Measurements from ENCODE around the gene DGKD.

The DGKD gene

DNA sequence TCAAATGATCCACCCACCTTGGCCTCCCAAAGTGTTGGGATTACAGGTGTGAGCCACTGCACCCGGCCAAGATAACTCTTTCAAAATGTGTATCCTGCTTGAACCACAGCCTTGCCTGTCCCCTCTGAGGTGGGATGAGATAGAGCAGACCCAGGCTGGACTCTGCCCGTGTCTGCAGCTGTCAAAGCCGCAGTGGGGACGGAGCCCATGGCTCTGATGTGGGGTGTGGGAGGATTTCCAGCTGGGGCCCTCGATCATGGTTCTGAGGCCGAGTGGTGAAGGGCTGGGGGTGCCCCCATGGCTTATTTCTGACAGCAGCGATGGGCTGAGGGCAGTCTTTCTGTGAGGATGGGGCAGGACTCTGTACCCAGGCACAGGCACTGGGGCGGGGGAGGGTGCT lies 104.5 kb downstream of the DGKD start:
- TF ChIP-seq, protein P1, sequence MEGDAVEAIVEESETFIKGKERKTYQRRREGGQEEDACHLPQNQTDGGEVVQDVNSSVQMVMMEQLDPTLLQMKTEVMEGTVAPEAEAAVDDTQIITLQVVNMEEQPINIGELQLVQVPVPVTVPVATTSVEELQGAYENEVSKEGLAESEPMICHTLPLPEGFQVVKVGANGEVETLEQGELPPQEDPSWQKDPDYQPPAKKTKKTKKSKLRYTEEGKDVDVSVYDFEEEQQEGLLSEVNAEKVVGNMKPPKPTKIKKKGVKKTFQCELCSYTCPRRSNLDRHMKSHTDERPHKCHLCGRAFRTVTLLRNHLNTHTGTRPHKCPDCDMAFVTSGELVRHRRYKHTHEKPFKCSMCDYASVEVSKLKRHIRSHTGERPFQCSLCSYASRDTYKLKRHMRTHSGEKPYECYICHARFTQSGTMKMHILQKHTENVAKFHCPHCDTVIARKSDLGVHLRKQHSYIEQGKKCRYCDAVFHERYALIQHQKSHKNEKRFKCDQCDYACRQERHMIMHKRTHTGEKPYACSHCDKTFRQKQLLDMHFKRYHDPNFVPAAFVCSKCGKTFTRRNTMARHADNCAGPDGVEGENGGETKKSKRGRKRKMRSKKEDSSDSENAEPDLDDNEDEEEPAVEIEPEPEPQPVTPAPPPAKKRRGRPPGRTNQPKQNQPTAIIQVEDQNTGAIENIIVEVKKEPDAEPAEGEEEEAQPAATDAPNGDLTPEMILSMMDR (IDR thresholded peaks at IDR 0.05; ENCODE audit: borderline replicate concordance, insufficient read depth, low read depth, low read length) = no peak
- no peak overlapping the region for H3K4me3 ChIP-seq (ENCODE audit: low read depth, low read length)

GRCh38 chr2:233459426-233459825 lies 105.1 kb downstream of the DGKD start:
- TF ChIP-seq, protein P1 (IDR thresholded peaks at IDR 0.05; ENCODE audit: borderline replicate concordance, insufficient read depth, low read depth, low read length) = no peak

DNA sequence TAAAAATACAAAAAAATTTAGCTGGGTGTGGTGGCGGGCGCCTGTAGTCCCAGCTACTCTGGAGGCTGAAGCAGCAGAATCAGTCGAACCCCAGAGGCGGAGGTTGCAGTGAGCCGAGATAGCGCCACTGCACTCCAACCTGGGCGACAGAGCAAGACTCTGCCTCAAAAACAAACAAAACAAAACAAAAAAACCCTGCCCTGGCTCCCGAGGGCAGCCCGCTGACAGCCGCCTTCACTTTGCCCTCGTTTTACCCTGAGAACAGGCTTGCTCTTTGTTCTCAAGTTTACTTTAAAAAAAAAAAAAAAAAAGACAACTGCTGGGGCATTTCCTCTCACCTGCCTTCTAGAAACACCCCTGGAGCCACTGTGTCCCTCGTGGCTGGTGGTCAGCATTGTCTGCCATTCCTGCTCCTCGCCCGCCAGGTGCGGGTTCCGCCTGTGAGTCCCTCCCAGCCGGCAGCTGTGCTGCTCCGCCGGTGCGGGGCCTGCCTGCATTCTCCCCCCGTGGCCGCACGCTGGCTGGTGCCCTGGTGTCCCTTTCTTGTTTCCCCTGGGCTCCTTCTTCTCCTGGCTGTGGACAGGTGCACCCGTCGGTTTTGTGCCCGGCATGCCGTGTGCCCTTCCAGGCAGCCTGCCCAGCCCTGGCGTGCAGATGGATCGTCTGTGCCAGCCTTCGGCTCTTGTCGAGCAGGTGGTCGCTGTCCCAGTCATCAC lies 106.6 kb downstream of the DGKD start:
- TF ChIP-seq, protein P1 (IDR thresholded peaks at IDR 0.05; ENCODE audit: borderline replicate concordance, insufficient read depth, low read depth, low read length) = no peak
- no peak overlapping the region for H3K4me3 ChIP-seq (ENCODE audit: low read depth, low read length)

More at GRCh38 chr2:233459426-233459825, 105.1 kb downstream of the DGKD start:
- H3K4me3 ChIP-seq (ENCODE audit: low read depth, low read length) = no peak overlapping the region

GRCh38 chr2:233461481-233461891 lies 107.2 kb downstream of the DGKD start:
- TF ChIP-seq, protein P1 (IDR thresholded peaks at IDR 0.05; ENCODE audit: borderline replicate concordance, insufficient read depth, low read depth, low read length) = no peak
- no peak overlapping the region for H3K4me3 ChIP-seq (ENCODE audit: low read depth, low read length)

GRCh38 chr2:233462202-233462785 lies 108.0 kb downstream of the DGKD start:
- no peak overlapping the region for H3K4me3 ChIP-seq (ENCODE audit: low read depth, low read length)
- TF ChIP-seq, protein P1 (IDR thresholded peaks at IDR 0.05; ENCODE audit: borderline replicate concordance, insufficient read depth, low read depth, low read length) = no peak

DNA sequence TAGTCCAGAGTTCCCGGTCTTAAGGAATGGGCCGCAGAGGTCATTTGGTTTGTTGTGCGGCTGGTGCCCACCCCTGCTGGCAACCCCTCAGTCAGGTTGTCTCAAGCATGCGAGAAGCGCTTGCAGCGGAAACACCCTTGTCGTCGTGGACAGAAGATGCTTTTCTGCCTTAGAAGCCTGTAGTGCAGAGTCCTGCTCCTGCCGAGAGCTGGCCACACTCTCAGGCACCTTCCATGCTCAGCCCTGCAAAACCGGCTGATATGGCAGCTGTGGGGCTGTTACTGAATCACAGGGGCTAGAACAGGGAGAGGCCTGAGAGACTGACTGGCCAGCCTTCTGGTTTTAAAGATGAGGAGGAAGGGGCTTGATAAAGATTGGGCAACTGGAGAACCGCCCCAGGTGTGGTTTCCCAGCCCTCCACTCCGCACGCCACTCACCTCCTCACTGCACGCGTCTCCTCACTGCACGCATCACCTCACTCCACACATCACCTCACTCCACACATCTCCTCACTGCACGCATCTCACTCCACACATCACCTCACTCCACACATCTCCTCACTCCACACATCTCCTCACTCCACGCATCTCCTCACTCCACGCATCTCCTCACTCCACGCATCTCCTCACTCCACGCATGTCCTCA lies 108.7 kb downstream of the DGKD start:
- TF ChIP-seq, protein P1 (IDR thresholded peaks at IDR 0.05; ENCODE audit: borderline replicate concordance, insufficient read depth, low read depth, low read length) = no peak
- no peak overlapping the region for H3K4me3 ChIP-seq (ENCODE audit: low read depth, low read length)
